ENCODE results near the gene DDX56. TPM values are rescaled to one million over a fixed set of nuclear protein-coding genes. Genes with fewer than 3 reads are reported as not detected.
"Not testable (repeated sequence)": the region's sequence is repeated elsewhere in the genome, so short reads cannot be mapped to it uniquely, and the experiment has no call there.

DDX56 gene
- total RNA-seq, 1 donor from 2014 or later = 45.8 TPM

DNA sequence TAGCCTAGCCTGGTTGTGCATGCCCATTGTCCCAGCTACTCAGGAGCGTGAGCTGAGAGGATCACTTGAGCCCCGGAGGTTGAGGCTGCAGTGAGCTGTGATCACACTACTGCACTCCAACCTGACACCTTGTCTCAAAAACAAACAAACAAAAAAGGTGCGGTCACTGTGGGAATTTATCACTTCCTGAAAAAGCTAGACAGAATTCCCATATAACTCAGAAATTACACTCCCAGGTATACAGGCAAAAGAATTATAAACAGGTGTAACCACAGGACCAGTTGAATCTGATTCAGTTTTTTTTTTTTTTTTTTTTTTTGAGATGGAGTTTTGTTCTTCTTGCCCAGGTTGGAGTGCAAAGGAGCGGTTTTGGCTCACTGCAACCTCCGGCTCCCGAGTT lies 29.5 kb upstream of the DDX56 start:
- TF ChIP-seq, protein P1, sequence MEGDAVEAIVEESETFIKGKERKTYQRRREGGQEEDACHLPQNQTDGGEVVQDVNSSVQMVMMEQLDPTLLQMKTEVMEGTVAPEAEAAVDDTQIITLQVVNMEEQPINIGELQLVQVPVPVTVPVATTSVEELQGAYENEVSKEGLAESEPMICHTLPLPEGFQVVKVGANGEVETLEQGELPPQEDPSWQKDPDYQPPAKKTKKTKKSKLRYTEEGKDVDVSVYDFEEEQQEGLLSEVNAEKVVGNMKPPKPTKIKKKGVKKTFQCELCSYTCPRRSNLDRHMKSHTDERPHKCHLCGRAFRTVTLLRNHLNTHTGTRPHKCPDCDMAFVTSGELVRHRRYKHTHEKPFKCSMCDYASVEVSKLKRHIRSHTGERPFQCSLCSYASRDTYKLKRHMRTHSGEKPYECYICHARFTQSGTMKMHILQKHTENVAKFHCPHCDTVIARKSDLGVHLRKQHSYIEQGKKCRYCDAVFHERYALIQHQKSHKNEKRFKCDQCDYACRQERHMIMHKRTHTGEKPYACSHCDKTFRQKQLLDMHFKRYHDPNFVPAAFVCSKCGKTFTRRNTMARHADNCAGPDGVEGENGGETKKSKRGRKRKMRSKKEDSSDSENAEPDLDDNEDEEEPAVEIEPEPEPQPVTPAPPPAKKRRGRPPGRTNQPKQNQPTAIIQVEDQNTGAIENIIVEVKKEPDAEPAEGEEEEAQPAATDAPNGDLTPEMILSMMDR (IDR thresholded peaks at IDR 0.05) = no peak
- no peak for DNase-seq
- no peak overlapping the region for H3K27ac ChIP-seq

DNA sequence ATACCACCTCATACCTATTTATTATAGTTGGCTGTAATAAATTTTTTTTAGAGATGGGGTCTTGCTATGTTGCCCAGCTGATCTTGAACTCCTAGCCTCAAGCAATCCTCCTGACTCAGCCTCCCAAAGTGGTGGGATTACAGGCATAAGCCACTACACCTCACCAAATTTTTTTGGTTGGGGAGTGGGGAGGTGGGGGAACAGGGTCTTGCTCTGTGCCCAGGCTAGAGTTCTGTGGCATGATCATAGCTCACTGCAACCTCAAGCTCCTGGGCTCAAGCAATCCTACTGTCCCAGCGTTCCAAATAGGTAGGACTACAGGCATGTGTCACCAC lies 28.8 kb upstream of the DDX56 start:
- TF ChIP-seq, protein P1 (IDR thresholded peaks at IDR 0.05) = no peak
- no peaks in the 10 kb centered on the region for H3K36me3 ChIP-seq
- intact Hi-C loops (cut with DNase I) = no loop called here
- no peak overlapping the region for H3K4me3 ChIP-seq
- H3K27me3 ChIP-seq (ENCODE audit: low read depth) = no peaks in the 10 kb centered on the region
- peaks cover 12% of the 10 kb centered on the region for H3K4me1 ChIP-seq
- no peak for ATAC-seq
- H3K9me3 ChIP-seq = no peaks in the 10 kb centered on the region
- no peak overlapping the region for H3K27ac ChIP-seq
- no peak for DNase-seq

More for the DNA sequence above, 29.5 kb upstream of the DDX56 start:
- Histone ChIP-seq H3K4me3 (no peak overlapping the region), H3K4me1 (peaks cover 19% of the 10 kb centered on the region), H3K36me3 (no peaks in the 10 kb centered on the region), H3K27me3 (ENCODE audit: low read depth) (no peaks in the 10 kb centered on the region), H3K9me3 (no peaks in the 10 kb centered on the region)
- no peak for ATAC-seq
- intact Hi-C loops (cut with DNase I) = no loop called here

DNA sequence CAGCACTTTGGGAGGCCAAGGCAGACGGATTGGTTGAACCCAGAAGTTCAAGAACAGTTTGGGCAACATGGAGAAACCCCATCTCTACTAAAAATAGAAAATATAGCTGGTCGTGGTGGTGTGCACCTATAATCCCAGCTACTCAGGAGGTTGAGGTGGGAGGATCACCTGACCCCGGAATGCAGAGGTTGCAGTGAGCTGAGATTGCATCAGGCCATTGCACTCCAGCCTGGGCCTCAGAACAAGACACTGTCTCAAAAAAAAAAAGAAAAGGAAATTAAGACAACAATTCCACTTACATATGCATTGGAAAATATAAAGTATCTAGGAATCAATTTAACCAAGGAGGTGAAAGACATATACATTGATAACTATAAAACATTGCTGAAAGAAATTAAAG lies 25.5 kb upstream of the DDX56 start:
- Histone ChIP-seq H3K27me3 (ENCODE audit: low read depth) (no peaks in the 10 kb centered on the region), H3K36me3 (no peaks in the 10 kb centered on the region), H3K4me1 (no peaks in the 10 kb centered on the region), H3K4me3 (no peak overlapping the region), H3K9me3 (no peaks in the 10 kb centered on the region), H3K27ac (no peak overlapping the region)
- ATAC-seq (no peak), DNase-seq (no peak)
- intact Hi-C loops (cut with DNase I) = no loop called here
- TF ChIP-seq, protein P1 (IDR thresholded peaks at IDR 0.05) = no peak

DNA sequence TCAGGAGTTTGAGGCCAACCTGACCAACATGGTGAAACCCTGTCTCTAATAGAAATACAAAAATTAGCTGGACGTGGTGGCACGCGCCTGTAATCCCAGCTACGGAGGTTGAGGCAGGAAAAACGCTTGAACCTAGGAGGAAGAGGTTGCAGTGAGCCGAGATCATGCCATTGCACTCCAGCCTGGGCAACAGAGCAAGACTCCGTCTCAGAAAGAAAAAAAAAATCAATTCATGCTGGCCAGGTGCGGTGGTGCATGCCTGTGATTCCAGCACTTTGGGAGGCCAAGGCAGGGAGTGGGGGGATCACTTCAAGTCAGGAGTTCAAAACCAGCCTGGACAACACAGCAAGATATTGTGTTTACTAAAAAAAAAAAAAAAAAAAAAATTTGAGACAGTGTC lies 23.5 kb upstream of the DDX56 start:
- DNase-seq; H3K27me3 ChIP-seq (ENCODE audit: low read depth); H3K4me3 ChIP-seq; H3K9me3 ChIP-seq; intact Hi-C loops (cut with DNase I); H3K27ac ChIP-seq; H3K4me1 ChIP-seq; H3K36me3 ChIP-seq; ATAC-seq: not testable (repeated sequence)

DNA sequence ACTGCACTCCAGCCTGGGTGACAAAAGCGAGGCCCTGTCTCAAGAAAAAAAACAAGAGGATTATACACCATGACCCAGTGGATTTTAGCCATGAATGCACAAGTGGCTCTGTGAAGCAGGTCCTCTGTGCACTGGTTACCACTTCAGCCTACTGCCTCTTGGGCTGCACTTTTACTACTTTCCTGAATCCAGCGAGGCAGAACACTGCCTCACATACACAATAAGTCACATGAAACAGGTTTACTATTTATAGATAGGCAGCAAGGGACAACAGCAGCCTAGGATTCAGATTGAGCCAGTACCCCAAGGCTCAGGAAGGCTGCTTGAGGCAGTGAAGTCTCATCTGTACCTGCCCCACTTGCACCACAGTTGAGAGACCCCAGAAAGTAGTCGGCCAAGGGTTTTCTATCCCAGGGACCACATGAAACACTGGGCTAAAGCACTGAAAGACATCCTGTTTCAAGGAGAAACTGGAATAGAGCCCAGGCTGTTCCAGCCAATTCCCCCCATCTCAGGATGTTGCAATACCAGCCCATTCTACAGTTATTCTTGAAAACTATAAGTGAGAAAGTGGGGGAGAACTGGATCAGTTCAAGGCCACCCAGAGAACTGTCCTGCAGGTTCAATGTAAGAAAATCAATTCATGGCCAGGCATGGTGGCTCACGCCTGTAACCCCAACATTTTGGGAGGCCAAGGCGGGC lies 22.4 kb upstream of the DDX56 start:
- TF ChIP-seq, protein P1 (IDR thresholded peaks at IDR 0.05) = no peak
- Histone ChIP-seq H3K27ac (no peak overlapping the region), H3K36me3 (no peaks in the 10 kb centered on the region), H3K4me3 (no peak overlapping the region), H3K27me3 (ENCODE audit: low read depth) (no peaks in the 10 kb centered on the region), H3K4me1 (no peaks in the 10 kb centered on the region), H3K9me3 (no peaks in the 10 kb centered on the region)
- DNase-seq = no peak
- intact Hi-C loops (cut with DNase I) = no loop called here
- ATAC-seq = peak in 1 of 2 donors; percentile 30

DNA sequence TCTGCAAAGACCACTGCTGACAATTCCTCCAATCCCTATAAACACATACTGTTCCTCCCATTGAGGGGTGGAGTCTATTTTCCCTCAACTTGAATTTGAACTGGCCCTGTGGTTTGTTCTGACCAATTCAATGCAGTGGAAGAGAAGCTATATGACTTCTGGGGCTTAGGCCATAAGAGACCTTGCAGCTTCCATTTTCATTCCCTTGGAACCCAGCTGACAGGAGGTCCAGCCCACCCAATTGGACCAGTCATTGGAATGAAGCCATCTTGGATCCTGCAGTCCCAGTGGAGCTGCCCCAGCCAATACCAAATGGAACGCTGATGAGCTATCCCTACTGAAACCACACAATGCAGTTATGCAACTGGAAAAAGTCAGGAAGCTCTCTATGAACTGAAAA lies 17.2 kb upstream of the DDX56 start:
- TF ChIP-seq, protein P1 (IDR thresholded peaks at IDR 0.05) = no peak
- no peak for DNase-seq

More for the DNA sequence above, 17.2 kb upstream of the DDX56 start:
- intact Hi-C loops (cut with DNase I) = no loop called here
- no peak overlapping the region for H3K27ac ChIP-seq
- H3K4me3 ChIP-seq = no peak overlapping the region
- H3K9me3 ChIP-seq = no peaks in the 10 kb centered on the region
- no peaks in the 10 kb centered on the region for H3K4me1 ChIP-seq
- no peak for ATAC-seq
- H3K36me3 ChIP-seq = no peaks in the 10 kb centered on the region
- H3K27me3 ChIP-seq (ENCODE audit: low read depth) = no peaks in the 10 kb centered on the region
